ENCODE results near the gene EPHA8. TPM values are rescaled to one million over a fixed set of nuclear protein-coding genes. Genes with fewer than 3 reads are reported as not detected.

Gene EPHA8
- total RNA-seq, 2 experiments from 2014 or later = not detected

DNA sequence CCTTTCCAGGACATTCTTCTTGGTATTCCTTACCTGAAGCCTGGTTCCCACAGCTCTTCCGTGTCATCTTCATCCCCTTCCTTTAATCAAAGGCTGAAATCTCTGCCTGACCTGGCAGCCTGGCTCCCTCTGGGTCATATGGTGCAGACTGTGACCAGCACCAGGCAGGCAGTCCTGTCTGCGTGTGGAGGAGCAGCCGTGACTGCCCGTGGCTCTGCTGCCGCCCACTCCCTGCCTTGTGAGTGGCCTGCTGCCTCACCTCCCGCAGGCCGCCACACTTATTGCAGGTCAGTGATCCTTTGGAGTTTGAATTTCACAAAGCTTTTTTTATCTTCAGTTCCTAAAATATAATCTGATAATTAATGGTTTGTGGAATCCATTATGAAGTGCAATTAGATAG is 36.2 kb upstream of the EPHA8 start:
- Mint-ChIP-seq H3K27ac (no peak overlapping the region), H3K4me1 (ENCODE audit: low read depth) (no peaks in the 10 kb centered on the region), H3K36me3 (peaks cover 10% of the 10 kb centered on the region), H3K4me3 (no peak overlapping the region), H3K27me3 (no peaks in the 10 kb centered on the region), H3K9me3 (no peaks in the 10 kb centered on the region)
- intact Hi-C loops (cut with micrococcal nuclease) = no loop called here
- DNase-seq = no peak
- ChIA-PET POLR2A (no interaction called here), CTCF (interaction anchor here (0.6 kb wide), 1 partner anchor 95 kb away, joined by 4 read pairs; no protein-coding TSS in a partner anchor)

GRCh38 chr1:22527555-22528296 is 35.6 kb upstream of the EPHA8 start:
- Mint-ChIP-seq H3K27me3 (no peaks in the 10 kb centered on the region), H3K4me1 (ENCODE audit: low read depth) (no peaks in the 10 kb centered on the region), H3K27ac (no peak overlapping the region), H3K4me3 (no peak overlapping the region), H3K36me3 (peaks cover 9% of the 10 kb centered on the region), H3K9me3 (no peaks in the 10 kb centered on the region)
- DNase-seq = no peak
- intact Hi-C loops (cut with micrococcal nuclease) = no loop called here
- CTCF ChIA-PET = no interaction called here
- POLR2A ChIA-PET = no interaction called here

DNA sequence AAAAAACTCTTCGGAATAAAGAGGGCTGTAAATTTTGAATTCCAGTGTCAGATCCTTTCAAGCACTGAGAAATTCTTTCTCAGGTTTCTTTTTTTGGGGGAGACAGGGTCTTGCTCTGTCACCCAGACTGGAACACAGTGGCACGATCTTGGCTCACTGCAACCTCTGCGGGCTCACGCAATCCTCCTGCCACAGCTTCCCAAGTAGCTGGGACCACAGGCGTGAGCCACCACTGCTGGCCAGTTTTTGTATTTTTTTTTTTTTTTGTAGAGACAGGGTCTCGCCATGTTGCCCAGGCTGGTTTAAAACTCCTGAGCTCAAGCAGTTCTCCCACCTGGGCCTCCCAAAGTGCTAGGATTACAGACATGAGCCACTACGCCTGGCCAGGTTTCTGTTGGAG is 34.8 kb upstream of the EPHA8 start:
- no peaks in the 10 kb centered on the region for H3K4me1 Mint-ChIP-seq (ENCODE audit: low read depth)
- H3K4me3 Mint-ChIP-seq = no peak overlapping the region
- H3K36me3 Mint-ChIP-seq = peaks cover 8% of the 10 kb centered on the region
- intact Hi-C loops (cut with micrococcal nuclease) = no loop called here
- no peaks in the 10 kb centered on the region for H3K9me3 Mint-ChIP-seq
- H3K27ac Mint-ChIP-seq = no peak overlapping the region
- ChIA-PET CTCF (no interaction called here), POLR2A (no interaction called here)
- H3K27me3 Mint-ChIP-seq = no peaks in the 10 kb centered on the region
- no peak for DNase-seq

DNA sequence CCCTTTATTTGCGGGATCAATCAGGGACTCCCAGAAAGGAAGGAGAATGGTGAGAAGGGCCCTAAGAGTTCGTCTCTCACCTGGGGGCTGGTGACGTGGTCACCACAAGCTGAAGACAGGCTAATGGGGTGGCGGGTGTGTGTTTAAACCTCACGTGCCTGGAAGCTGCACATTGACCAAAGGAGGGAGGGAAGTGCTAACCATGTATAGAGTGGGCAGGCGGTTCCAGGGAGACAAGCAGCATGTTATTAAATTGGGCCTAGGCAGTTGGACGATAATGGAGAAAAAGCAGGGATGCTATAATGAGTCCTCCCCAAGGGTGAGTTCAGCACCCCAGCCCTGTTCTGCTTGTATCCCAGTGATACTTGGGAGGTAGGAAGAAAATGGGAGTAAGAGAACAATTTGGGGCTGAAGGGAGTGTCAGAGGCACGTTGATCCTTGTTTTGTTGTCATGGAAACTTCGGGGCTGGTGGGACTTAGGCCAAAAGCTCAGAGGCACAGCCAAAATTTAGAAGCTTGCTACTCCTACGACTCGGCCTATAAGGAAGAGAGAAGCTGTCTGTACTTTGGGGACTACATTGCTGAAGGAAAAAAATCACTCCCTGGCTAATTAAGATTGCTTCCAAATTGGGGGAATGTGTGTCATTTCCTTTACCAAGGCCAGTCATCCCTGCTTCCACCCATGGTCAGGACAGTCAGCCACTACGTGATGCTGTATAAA is 33.2 kb upstream of the EPHA8 start:
- no peak overlapping the region for H3K4me3 Mint-ChIP-seq

DNA sequence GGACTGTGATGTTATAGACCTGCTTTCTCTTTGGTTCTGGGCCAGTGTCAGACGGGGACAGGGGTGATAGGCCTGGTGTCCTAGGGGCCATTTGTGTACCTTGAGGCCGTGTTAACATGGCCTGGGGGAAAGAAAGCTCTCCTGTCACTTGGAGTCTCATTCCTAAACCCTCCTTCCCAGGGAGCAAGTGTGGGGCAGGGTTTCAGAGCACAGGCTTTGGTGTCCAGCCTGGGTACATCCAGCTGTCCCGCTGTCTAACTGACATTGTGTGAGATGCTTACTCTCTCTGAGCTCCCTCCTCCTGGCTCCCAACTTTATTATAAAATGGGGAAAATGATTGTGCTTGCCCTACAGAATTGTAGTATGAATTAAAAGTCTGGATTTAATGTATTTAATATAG is 32.6 kb upstream of the EPHA8 start:
- POLR2A ChIA-PET = no interaction called here
- H3K36me3 Mint-ChIP-seq = peaks cover 1% of the 10 kb centered on the region
- intact Hi-C loops (cut with micrococcal nuclease) = no loop called here
- CTCF ChIA-PET = interaction anchor here (1.3 kb wide), 1 partner anchor 22 kb away, joined by 3 read pairs; no protein-coding TSS in a partner anchor
- DNase-seq = no peak
- no peak overlapping the region for H3K4me3 Mint-ChIP-seq
- no peaks in the 10 kb centered on the region for H3K4me1 Mint-ChIP-seq (ENCODE audit: low read depth)
- H3K9me3 Mint-ChIP-seq = no peaks in the 10 kb centered on the region
- no peaks in the 10 kb centered on the region for H3K27me3 Mint-ChIP-seq
- H3K27ac Mint-ChIP-seq = no peak overlapping the region

More for the DNA sequence above, 33.2 kb upstream of the EPHA8 start:
- no peaks in the 10 kb centered on the region for H3K9me3 Mint-ChIP-seq
- ChIA-PET CTCF (no interaction called here), POLR2A (no interaction called here)
- no peak for DNase-seq
- intact Hi-C loops (cut with micrococcal nuclease) = no loop called here
- peaks cover 1% of the 10 kb centered on the region for H3K36me3 Mint-ChIP-seq
- no peaks in the 10 kb centered on the region for H3K27me3 Mint-ChIP-seq
- no peak overlapping the region for H3K27ac Mint-ChIP-seq
- no peaks in the 10 kb centered on the region for H3K4me1 Mint-ChIP-seq (ENCODE audit: low read depth)

DNA sequence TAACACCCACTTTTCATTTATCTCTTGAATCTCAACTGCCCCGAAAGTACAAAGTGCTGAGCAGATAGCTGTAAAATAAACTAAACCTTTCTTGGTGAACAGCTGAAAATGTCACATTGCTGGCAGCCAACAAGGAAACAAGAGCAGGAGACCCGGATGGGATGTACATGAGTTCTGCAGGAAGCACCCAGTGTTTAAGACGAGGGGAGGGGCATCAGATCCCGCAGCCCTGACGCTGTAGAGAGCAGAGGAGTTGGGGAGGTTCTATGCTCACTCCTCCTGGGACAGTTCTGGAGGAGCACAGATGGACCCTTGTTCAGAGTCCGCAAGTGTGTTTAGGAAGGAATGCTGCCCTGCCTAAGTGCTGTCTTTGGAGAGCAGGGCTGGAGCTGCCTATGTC is 32.0 kb upstream of the EPHA8 start:
- POLR2A ChIA-PET = no interaction called here

DNA sequence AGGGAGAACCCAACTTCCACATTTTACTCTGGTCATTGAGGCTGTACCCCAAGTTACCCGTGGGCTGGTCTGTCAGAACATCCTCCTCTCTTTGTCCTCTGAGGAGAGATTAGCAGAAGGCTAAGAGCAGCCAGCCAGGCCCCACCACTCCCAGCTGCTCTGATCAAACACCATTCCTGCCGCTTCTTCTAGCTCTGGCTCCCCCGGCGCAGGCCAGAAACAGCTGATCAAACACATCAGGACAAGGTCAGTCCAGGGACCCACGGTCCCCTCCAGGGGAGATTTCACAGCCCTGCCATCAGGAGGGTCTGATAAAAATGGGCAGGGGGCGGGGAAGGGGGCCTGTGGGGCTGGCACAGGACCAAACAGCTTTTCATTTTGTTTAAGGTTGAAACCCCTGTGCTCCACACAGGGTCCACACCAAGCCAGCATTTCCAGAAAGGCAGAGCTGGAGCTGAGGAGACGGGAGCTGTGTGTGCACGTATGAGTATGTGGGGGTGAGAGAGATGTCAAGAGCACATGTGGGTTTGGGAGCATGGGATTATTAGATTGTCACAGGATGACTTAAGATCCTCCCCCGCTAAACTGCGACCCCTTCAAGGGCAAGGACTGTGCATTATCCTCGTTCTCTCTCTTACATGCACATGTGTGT is 29.9 kb upstream of the EPHA8 start:
- CTCF ChIA-PET = interaction anchor here (0.6 kb wide), 1 partner anchor 658 kb away, joined by 3 read pairs; no protein-coding TSS in a partner anchor

More for the DNA sequence above, 32.0 kb upstream of the EPHA8 start:
- Mint-ChIP-seq H3K4me1 (ENCODE audit: low read depth) (no peaks in the 10 kb centered on the region), H3K36me3 (peaks cover 1% of the 10 kb centered on the region), H3K27me3 (no peaks in the 10 kb centered on the region), H3K27ac (no peak overlapping the region), H3K4me3 (no peak overlapping the region), H3K9me3 (no peaks in the 10 kb centered on the region)
- CTCF ChIA-PET = interaction anchor here (1.3 kb wide), 1 partner anchor 23 kb away, joined by 3 read pairs; no protein-coding TSS in a partner anchor
- intact Hi-C loops (cut with micrococcal nuclease) = no loop called here
- no peak for DNase-seq

DNA sequence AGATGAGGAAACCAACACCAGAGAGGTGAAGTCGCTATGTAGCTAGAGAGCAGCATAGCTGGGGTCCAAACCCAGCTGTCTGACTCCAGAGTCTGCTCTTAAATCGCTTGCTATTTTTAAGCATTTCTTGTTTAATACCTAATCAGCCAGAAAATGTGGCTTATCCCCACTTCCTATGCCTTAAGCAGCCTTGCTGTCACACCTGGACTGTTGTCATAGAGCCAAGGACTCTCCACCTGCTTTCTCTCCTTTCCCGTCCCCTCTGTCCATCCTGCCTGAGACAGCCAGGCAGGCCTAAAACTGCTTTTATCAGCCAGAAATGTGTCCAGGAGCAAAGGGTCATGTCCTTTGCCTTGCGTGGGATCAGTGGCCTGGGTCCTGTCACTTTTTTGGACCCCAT is 28.3 kb upstream of the EPHA8 start:
- H3K9me3 Mint-ChIP-seq = no peaks in the 10 kb centered on the region

More for the DNA sequence above, 29.9 kb upstream of the EPHA8 start:
- H3K27ac Mint-ChIP-seq = no peak overlapping the region
- H3K27me3 Mint-ChIP-seq = no peaks in the 10 kb centered on the region
- POLR2A ChIA-PET = no interaction called here
- H3K4me3 Mint-ChIP-seq = no peak overlapping the region
- no peaks in the 10 kb centered on the region for H3K4me1 Mint-ChIP-seq (ENCODE audit: low read depth)
- no peak for DNase-seq
- intact Hi-C loops (cut with micrococcal nuclease) = no loop called here
- no peaks in the 10 kb centered on the region for H3K9me3 Mint-ChIP-seq
- peaks cover 4% of the 10 kb centered on the region for H3K36me3 Mint-ChIP-seq

DNA sequence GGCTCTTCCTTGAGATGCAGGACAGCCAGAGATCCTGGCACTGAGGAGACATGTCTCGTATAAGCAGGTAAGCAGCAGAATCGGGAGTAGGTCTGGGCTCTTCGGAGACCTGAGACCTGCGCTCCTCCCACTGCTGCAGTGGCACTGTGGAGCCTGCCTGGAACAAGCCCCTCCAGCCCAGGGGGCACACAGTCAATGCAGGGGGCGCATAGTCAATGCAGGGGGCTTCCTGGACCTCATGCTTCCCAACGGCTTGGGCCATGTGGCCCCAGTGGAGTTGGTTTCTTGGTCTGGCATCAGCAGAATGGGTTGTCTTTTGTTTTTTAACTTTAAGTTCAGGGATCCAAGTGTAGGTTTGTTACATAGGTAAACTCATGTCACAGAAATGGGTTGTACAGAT is 27.9 kb upstream of the EPHA8 start:
- CTCF ChIA-PET = no interaction called here
- Mint-ChIP-seq H3K27me3 (no peaks in the 10 kb centered on the region), H3K27ac (no peak overlapping the region), H3K4me1 (ENCODE audit: low read depth) (peaks cover 5% of the 10 kb centered on the region), H3K9me3 (no peaks in the 10 kb centered on the region), H3K36me3 (peaks cover 4% of the 10 kb centered on the region), H3K4me3 (no peak overlapping the region)
- no peak for DNase-seq
- intact Hi-C loops (cut with micrococcal nuclease) = no loop called here
- POLR2A ChIA-PET = no interaction called here

More for the DNA sequence above, 28.3 kb upstream of the EPHA8 start:
- intact Hi-C loops (cut with micrococcal nuclease) = no loop called here
- Mint-ChIP-seq H3K4me3 (no peak overlapping the region), H3K4me1 (ENCODE audit: low read depth) (peaks cover 5% of the 10 kb centered on the region), H3K27me3 (no peaks in the 10 kb centered on the region), H3K36me3 (peaks cover 4% of the 10 kb centered on the region), H3K27ac (no peak overlapping the region)
- ChIA-PET CTCF (no interaction called here), POLR2A (no interaction called here)
- DNase-seq = no peak

DNA sequence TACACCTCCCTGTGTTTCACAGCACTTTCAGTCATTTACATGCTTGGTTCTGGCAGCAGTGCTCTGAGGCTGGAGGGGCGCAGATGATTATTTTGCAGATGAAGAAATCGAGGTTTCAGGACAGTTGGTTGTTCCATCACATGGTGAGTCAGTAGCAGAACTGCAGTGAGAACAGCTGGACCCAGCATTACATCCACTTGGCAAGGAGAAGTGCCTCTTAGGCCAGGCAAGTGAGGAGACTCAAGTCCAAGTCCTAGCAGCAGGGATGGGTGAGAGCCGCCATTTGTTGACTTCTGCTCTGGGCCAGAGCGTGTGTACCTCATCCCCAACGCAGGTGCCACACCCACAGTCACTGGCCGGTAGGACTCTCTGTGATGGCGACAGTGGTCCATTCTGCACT is 26.8 kb upstream of the EPHA8 start:
- ChIA-PET CTCF (no interaction called here), POLR2A (no interaction called here)
- Mint-ChIP-seq H3K36me3 (peaks cover 4% of the 10 kb centered on the region), H3K27me3 (no peaks in the 10 kb centered on the region), H3K4me3 (no peak overlapping the region), H3K27ac (no peak overlapping the region), H3K9me3 (no peaks in the 10 kb centered on the region), H3K4me1 (ENCODE audit: low read depth) (peaks cover 5% of the 10 kb centered on the region)
- no peak for DNase-seq
- intact Hi-C loops (cut with micrococcal nuclease) = no loop called here

- Mint-ChIP-seq H3K27me3 (no peaks in the 10 kb centered on the region), H3K36me3 (peaks cover 4% of the 10 kb centered on the region), H3K9me3 (no peaks in the 10 kb centered on the region), H3K4me3 (no peak overlapping the region), H3K27ac (no peak overlapping the region), H3K4me1 (ENCODE audit: low read depth) (peaks cover 5% of the 10 kb centered on the region)
- POLR2A ChIA-PET = no interaction called here
- no peak for DNase-seq
- intact Hi-C loops (cut with micrococcal nuclease) = no loop called here
- CTCF ChIA-PET = no interaction called here
Measured at GRCh38 chr1:22537441-22538139, 25.7 kb upstream of the EPHA8 start.

GRCh38 chr1:22539510-22540118 is 23.7 kb upstream of the EPHA8 start:
- ChIA-PET POLR2A (no interaction called here), CTCF (no interaction called here)
- Mint-ChIP-seq H3K4me1 (ENCODE audit: low read depth) (peaks cover 5% of the 10 kb centered on the region), H3K4me3 (no peak overlapping the region), H3K9me3 (no peaks in the 10 kb centered on the region), H3K27me3 (no peaks in the 10 kb centered on the region), H3K27ac (no peak overlapping the region), H3K36me3 (peaks cover 2% of the 10 kb centered on the region)
- intact Hi-C loops (cut with micrococcal nuclease) = no loop called here
- no peak for DNase-seq

All from activated CD4-positive, alpha-beta memory T cell treated with anti-CD3 and anti-CD28 coated beads for 36 hours (primary cell).